GM15510 (cell line): Measurements from ENCODE around the gene LGALSL.

Experiments used
- POLR2A ChIP-seq: IDR thresholded peaks from 3 replicates; pipeline ENCODE4 v1.6.1; 2011; ENCODE audit warnings: borderline replicate concordance; ENCODE audit not compliant: insufficient read length; ENCODE audit errors: extremely low read depth

The LGALSL gene

DNA sequence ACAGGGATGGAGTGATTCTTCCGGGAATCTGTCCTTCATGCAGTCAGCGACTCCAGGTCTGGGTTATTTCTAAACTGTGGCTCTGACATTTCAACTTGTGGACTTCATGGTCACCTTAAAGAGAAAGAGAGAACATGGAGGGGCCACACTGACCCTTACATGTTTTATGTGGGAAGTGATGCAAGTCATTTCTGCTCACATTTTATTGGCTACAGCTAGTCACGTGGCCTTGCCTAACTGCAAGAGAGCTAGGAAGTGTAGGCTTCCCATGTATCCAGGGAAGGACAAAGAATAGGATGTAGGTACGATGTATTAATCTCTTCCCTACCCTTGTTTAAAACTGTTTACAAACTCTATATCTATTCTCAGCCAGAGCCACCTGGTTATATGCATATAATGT is 39.8 kb downstream of the LGALSL start:
- no peak for TF ChIP-seq POLR2A

DNA sequence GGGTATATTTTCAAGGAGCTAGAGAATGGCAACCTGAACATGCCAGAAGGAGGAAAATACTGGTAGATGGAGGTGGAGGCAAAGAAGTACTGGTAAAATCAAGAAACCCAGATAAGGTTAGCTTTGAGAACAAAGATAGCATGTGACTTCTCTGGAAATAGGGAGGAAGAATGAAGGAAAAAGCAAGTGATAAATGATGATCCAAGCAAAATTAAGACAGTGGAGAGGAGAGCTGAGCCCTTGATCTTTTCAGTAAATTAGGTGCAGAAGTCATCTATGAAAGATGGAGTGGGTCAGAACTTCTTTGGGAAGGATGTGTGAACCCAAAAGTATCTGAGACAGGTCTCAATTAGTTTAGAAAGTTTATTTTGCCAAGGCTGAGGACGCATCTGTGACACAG is 44.5 kb downstream of the LGALSL start:
- TF ChIP-seq POLR2A, result no peak

GRCh38 chr2:64500549-64500948 is 46.6 kb downstream of the LGALSL start:
- TF ChIP-seq POLR2A, result no peak

- TF ChIP-seq POLR2A, result no peak
Observed at GRCh38 chr2:64501946-64502345, 48.0 kb downstream of the LGALSL start.

DNA sequence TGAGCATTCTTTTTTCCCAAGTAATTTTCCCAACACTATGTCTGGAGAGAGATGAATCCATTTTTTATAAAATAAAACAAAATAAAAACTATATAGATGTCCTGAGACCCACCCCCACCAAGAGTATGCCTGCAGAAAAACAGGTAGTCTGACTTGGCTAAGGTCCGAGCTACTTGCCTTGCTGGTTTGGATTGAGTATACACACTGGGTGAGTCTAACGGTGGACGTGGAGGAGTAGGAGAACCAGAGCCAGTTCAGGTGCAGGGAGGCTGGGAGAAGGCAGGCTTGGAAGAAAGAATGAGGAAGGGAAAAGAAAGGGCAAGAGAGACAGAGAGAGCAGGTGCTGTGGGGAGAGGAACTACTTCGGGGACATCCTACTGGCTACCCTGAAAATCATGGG is 48.9 kb downstream of the LGALSL start:
- no peak for TF ChIP-seq POLR2A

DNA sequence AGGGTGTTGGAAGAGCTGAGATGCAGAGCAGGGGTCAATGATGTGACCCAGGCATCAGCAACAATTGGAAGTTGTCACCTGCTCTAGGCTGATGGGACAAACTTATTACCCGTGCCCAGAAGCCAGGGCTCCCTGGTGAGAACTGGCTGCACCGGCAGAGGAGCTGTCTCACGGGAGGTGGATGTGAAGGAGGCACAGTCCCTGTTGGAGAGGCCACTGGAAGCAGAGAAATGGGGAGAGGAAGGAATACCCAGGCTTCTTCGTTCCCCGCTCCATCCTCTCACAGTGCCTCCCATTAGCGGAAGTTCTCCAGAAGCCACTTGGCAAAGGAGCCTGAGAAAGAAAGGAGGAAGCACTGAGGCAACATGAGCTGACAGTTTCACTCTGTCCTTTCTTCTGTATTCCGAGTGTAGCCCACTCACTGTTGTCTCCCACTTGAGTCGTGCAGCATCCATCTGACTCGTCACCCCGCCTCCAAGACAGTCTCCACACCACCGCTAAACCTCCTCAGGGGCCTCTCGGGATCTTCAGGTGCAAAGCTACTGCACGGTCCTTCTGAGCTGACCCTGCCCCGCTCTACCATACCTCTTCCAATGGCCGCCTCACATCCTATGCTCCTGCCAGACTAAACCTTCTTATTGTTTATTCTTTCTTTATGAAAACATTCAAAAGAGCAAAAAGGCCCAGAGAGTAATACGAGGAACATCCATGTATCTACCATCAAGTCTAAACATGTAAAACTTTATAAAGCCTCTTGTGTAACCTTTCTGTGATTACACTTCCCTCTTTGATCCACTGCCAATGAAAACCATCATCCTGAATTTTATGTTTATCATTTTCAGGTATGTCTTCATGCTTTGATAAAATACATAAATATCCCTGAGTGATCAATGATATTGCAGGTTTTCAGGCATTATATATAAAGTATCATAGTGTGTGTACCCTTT is 51.1 kb downstream of the LGALSL start:
- TF ChIP-seq POLR2A, result no peak

DNA sequence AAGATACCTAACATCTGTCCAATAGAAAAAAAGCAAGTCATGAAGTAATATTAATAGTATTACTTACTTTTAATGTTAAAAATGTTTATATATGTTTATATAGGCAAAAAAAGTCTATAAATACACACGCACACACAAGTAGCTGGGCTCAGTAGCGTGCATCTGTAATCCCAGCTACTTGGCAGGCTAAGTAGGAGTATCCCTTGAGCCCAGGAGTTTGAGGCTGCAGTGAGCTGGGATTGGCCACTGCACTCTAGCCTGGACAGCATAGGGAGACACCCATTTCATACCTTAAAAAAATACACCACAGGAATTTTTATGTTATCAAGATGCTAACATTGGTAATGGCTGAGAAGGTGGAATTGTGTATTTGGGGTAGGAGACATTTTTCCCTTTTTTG is 52.7 kb downstream of the LGALSL start:
- TF ChIP-seq POLR2A, result no peak
